Aortic smooth muscle cell (primary cell): Measurements from ENCODE around the gene DOK7. TPM values are rescaled to one million over a fixed set of nuclear protein-coding genes. Genes with fewer than 3 reads are reported as not detected.

ENCODE experiments used
- total RNA-seq: library from RNA; depleted of rRNA; stranded (reverse); fragments of >200 nt; gene quantifications from 2 replicates; pipeline ENCODE4 v1.2.3, GENCODE V29; 2014

The DOK7 gene, protein sequence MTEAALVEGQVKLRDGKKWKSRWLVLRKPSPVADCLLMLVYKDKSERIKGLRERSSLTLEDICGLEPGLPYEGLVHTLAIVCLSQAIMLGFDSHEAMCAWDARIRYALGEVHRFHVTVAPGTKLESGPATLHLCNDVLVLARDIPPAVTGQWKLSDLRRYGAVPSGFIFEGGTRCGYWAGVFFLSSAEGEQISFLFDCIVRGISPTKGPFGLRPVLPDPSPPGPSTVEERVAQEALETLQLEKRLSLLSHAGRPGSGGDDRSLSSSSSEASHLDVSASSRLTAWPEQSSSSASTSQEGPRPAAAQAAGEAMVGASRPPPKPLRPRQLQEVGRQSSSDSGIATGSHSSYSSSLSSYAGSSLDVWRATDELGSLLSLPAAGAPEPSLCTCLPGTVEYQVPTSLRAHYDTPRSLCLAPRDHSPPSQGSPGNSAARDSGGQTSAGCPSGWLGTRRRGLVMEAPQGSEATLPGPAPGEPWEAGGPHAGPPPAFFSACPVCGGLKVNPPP
- 0.13 and 0.19 TPM in 2 replicates for total RNA-seq

GRCh38 chr4:3462790-3463415 lies at the start of gene DOK7:
Gene DOK7, plus strand, starts transcription at chr4:3463306. Its CDS starts 70 bp downstream, at chr4:3463376.

GRCh38 chr4:3441501-3442459 lies 21.3 kb upstream of the DOK7 start, which contains the start of gene HGFAC:
Gene HGFAC, plus strand, starts transcription at chr4:3441968. Its CDS starts 34 bp downstream, at chr4:3442002.

GRCh38 chr4:3531879-3532750 lies 69.0 kb downstream of the DOK7 start, which contains the start of gene LRPAP1:
Gene LRPAP1, minus strand, starts transcription at chr4:3532422. Its CDS starts 10 bp downstream, at chr4:3532412.

Other genes with a start within 250 kb of the DOK7 start
- gene MSANTD1, start 214.1 kb upstream of the DOK7 start, total RNA-seq: 0.53 and 0.56 TPM in 2 replicates
- gene RGS12, start 170.3 kb upstream of the DOK7 start, total RNA-seq: 17.4 and 21.5 TPM in 2 replicates
- gene HGFAC, start 21.3 kb upstream of the DOK7 start, total RNA-seq: not detected in 2 replicates
- gene LRPAP1, start 69.1 kb downstream of the DOK7 start, total RNA-seq: 134 and 163 TPM in 2 replicates